ENCODE results near the gene ARL10.

ARL10 gene

DNA sequence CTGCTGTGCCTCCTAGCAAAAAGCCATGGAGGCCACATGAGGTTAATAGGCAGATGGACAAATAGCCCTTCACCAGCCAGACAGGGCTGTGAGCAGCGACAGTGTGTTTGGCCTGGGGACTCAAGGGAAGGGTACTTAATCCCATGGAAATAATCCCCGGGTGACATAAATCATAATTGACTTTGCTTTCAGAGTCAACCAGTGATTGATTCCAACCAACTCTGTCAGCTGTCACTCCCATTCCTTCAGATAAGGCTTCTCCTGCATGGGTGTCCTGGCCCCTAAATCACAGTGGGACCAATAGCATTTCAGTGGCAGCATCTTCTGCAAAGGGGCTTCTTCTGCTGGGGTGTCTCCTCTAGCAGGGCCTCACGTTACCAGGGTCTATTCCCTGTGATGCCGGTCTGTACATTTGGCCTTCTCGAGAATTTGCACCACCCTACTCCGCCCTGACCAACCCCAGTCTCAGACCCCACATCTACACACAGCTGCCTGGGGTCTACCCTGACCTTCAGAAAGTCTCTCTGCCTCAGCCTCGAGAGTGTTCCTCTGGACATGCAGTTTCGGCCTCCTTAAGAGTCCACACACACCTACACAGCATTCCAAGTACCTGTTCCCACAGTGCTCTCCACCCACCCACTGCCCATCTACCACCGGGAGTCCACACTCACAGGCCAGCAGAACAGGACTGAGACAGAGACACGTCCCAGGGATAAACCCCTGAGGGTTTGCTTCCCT, 47.4 kb downstream of the ARL10 start:
- no peak for DNase-seq (ENCODE audit: low spot score)

DNA sequence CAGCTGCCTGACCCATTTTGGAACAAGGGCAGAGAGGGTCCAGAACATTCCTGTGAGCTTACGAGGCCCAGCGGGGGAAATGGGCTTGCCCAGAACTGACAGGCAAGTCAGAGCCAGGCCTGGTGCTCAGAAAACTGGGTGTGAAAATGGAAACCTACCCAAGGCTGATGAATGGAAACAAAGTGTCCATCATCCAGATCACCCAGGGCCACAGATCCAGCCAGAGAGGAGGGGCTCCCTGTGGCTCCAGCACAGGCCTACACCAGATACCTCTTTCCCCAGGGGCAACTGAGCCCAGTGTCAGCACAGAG, 47.9 kb downstream of the ARL10 start:
- DNase-seq (ENCODE audit: low spot score): peak; percentile 63

DNA sequence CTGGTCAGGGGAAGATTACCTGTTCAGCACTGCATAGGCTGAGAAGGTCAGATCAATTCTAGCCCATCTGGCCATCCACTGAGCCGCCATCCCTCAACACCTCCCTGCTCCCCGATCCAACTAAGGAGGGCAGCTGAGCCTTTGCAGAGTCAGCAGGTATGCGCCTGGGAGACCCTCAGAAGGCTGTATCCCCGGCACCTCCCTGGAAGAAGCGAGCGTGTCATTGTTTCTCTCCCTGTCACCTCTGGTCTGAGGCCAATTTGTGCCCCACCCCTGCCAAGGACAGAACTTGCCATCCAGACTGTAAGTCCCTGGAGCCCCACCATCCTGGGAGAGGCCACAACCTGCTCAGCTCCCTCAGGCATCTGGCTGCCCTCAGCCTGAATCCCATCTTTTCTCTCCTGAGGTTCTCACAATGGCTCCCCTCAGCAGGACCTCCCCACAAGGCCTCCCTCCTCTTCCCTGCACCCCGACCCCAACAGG, 48.5 kb downstream of the ARL10 start:
- no peak for DNase-seq (ENCODE audit: low spot score)

DNA sequence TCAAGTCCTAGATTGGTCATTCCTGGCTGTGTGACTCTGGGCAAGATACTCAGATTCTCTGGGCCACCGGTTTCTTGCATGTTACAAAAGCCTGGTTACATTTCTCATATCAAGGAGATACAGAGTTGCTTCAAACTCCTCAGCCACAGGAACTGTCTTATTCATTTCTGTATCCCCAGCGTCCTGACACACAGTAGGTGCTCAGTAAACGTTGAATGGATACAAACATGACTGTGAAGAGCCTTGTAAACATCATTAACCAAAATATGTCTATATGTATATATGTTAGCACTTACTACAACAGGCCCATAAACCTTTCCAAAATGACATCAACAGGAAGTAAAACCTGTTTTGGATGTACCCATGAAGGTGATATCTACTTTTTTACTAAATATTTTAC, 49.4 kb downstream of the ARL10 start:
- no peak for DNase-seq (ENCODE audit: low spot score)

DNA sequence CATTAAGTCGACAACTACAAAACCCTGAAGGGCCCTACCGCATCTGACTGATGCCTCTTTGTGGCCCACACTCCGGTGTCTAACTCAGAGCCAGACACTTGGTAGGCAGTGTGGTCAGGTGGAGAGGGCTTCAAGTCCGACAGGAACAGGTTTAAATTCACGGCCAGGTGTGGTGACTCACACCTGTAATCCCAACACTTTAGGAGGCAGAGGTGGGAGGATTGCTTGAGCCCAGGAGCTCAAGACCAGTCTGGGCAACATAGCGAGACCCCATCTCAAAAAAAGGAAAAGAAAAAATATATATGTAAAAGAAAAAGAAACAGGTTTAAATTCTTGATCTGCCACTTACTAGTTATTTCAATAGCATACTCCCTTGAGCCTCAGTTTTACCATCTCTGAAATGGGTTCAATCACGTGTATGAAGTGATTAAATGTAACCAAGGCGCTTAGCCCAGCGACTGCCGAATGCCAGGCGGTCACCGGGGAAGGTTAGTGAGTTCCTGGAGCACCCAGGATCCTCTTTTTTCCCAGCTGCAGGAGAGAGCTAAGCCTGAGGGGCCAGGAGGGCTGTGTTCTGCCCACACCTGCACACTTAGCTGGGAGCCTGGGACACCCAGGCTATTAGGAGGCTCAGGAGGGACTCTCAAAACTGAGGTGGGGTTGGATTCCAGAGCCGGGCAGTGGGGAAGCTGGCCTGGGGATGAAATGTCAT, 50.1 kb downstream of the ARL10 start:
- DNase-seq (ENCODE audit: low spot score): no peak

DNA sequence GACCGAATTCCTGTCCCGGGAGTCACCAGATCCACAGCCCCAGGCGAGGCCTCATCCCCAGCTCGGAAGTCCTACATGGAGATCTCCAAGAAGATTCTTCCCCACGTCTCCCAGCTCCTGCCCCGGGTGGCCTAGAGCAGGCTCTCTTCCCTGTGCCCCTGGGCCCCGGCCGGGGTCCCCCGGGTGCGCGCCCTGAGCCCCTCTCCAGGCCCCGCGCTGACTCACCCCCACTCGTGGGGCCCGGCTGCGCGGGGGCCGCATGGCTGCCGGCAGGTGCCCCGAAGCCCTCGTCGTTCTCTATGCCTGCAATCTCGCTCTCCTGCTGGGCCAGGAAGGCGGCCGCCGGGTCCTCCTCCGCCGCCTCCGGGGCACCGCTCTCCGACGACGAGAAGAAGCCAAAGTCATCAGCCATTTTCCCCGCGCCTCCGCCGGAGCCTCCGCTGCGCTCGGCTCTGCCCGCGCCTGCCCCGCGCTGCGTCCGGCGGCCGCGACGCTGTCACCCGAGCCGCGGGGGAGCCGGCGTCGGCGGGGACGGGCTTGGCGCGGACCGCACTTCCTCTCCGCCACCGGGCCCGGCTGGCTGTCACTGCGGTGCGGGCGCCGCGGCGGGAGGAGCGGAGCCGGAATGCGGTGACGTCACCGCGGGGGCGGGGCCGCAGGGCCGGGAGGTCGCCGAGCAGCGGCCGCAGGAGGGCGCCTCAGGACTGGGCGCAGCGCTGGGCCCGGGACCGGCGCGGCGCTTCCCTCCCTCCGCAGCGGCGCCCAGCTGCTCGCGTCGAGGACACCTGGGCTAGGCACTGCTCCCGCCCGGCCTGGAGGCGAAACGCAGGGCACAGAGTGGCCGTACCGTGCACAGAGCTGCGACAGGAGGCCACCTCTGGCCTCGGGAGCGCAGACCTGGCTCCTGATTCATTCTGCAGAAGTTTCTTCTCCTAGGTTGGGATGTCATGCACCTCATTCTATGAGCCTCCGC, 51.0 kb downstream of the ARL10 start, which contains the start of gene CLTB:
Gene CLTB (minus strand): TSS at position 588 of the 973 bp plus-strand sequence. CDS start 176 bp downstream, at position 412.
- DNase-seq (ENCODE audit: low spot score): peak; percentile 97

DNA sequence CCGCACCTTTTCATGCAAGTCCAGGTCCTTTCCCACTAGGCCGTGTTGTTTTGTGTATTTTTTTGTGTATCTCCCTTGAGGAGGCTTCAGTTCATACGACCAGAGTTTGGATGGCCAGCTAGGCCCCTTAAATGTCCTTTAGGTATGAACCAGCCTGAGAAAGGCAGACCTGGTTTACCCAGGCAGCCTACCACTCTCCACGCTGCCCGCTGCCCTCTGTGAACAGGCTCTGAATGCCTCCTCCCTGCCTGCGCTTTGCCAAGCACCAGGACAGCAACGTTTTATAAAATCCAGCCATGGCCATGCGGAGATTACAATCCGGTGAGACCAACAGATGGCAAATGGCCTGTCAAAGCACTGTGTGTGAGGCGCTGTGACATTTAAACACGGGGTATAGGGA, 51.7 kb downstream of the ARL10 start:
- no peak for DNase-seq (ENCODE audit: low spot score)

DNA sequence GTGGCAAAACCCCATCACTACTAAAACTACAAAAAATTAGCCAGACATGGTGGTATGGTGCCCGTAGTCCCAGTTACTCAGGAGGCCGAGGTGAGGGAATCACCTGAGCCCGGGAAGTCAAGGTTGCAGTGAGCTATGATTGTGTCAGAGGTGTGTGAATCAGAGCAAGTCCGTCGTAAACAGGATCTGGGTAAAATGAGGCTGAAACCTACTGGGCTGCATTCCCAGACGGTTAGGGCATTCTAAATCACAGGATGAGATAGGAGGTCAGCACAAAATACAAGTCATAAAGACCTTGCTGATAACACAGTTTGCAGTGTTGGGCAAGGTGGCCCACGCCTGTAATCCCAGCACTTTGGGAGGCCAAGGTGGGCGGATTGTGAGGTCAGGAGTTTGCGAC, 53.0 kb downstream of the ARL10 start:
- no peak for DNase-seq (ENCODE audit: low spot score)

DNA sequence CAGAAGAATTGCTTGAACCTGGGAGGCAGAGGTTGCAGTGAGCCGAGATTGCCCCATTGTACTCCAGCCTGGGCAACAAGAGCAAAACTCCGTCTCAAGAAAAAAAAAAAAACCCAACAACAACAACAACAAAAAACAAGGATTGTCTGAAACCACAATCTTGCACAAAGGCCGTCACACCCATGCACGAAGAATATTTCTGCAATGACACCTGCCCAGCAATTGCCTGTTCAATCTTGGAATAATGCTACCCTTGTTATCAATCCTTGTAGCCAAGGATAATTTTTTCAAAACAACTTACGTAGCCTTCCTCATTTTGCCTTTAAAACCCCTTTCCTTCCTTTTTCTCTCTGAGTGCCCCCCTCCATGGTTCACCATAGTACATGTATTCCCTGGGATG, 54.8 kb downstream of the ARL10 start:
- no peak for DNase-seq (ENCODE audit: low spot score)

DNA sequence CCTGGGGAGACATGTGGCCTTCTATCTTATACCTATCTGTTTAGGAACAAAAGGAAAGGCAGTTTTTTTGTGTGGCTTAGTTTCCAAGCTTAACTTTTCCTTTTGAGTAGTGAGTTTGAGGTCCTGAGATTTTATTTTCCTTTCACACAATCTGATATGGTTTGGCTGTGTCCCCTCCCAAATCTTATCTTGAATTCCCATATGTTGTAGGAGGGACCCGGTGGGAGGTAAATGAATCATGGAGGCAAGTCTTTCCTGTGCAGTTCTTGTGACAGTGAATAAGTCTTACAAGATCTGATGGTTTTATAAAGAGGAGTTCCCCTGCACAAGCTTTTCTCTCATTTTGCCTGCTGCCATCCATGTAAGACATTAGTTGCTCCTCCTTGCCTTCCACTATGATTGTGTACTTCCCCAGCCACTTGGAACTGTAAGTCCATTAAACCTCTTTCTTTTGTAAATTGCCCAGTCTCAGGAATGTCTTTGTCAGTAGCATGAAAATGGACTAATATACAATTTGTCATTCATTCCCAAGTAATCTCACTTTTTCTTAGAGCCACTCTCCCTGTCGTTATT, 55.8 kb downstream of the ARL10 start:
- DNase-seq (ENCODE audit: low spot score): no peak

DNA sequence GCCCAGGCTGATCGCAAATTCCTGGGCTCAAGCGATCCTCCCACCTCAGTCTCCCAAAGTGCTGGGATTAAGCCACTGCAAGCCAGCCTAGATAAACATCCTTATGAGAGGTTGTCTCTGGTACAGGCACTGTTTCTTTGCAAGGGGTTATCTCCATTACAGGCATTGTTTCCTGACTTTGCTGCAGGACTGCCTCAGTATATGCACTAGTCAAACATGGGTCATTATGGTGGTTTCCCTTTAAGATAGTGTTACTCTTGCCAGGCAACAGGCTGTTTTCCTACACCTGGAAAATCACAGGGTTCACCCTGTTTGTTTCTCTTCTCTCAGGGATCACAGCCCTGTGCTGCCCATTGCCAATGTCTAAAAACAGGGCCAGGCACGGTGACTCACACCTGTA, 58.9 kb downstream of the ARL10 start:
- DNase-seq (ENCODE audit: low spot score): no peak

DNA sequence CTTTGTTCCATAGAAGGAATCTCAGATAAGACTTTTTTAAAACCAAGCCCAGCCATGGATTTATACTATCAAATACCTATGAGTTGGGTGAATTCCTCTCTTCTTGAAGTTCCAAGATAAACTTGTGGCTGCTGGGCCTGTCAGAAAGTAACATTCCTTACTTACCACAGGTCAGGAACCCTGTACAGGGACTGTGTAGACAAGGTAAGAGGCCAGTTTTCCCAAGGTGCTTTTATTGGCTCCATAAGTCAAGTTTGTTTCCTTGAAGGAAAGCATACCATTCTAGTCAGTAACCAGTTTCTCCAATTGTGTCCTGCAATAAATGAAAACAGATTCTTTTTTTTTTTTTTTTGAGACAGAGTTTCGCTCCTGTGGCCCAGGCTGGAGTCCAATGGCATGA, 59.9 kb downstream of the ARL10 start:
- DNase-seq (ENCODE audit: low spot score): no peak

DNA sequence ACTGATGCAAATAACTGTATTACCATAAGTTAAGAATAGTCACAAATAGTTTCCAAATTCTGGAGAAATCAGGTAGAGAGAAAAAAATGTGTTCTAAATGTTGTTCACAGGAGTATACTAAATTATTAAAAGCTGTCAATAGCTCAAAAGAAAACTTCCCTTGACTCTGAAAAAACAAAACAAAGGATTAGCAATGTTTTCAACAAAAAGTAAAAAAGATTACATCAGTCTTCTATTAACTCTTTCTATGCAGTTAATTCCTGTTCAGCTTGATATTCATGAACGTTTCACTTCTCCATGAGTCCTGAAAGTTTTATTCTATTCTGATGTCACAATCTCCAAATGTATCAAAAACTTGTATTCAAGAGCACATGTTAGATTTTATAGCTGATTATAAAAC, 60.5 kb downstream of the ARL10 start:
- no peak for DNase-seq (ENCODE audit: low spot score)

DNA sequence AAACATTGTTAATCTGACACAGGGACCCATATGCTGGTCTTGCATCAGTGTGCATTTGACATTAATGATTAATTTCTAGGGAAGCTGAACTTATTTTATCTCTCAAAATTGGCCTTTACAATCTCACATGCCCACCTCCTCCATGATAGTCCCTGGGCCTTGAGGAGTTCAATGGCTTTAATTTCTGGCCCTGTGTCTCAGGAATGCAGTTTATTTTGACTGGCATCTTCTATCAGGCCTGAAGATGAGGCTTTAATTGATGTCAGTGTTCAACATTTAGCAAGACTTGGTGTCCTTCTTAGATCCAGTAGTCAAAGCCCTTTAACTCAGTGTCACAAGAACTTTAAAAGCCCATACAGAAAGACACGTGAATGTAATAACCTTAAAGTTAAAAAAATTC, 61.6 kb downstream of the ARL10 start:
- DNase-seq (ENCODE audit: low spot score): no peak

DNA sequence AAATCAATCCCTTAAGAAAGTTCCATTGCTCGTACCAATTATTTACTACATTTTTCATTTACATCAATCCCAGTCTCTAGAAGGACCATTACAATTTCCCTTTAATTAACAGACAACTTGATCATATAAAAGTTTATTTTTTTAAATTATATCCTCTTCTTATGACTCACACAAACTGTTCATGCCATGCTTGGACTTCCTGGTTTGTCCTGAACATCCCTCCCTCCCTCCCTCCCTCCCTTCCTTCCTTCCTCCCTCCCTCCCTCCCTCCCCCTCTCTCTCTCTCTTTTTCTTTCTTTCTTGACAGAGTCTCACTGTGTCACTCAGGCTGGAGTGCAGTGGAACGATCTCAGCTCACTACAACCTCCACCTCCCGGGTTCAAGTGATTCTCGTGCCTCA, 62.7 kb downstream of the ARL10 start:
- no peak for DNase-seq (ENCODE audit: low spot score)

DNA sequence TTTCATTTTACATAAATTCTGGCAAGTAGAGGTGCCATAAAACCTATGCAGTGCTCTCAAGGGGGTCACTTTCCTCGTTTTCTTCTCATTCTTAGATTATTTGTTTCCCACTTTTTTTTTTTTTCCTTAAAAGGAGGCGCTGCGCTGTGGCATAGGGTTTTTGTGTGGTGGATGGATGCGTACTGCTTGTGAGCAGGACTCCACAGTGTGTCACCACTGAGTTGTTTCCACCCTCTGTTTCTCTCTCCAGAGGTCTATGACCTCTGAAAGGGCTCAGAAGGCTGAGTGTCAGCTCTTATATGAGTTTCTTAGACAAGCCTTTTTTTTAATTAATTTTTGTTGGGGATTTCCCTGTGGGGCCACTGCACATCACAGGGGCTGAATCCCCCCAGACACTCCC, 64.7 kb downstream of the ARL10 start:
- no peak for DNase-seq (ENCODE audit: low spot score)

All from AG20443 (cell line).